Lower leg skin (tissue), 3 donors: ENCODE results near the gene BRS3.

Experiments used
- CTCF ChIP-seq, 3 donors: fragments of 450-650 bp; IDR thresholded peaks; one replicate each; pipeline ENCODE4 v1.5.1; 2016; ENCODE audit warnings: antibody characterized with exemption in 3 of 3, mild to moderate bottlenecking in 3 of 3, moderate library complexity in 2 of 3
- POLR2A ChIP-seq, 2 donors: fragments of 450-650 bp; IDR thresholded peaks; one replicate each; pipeline ENCODE4 v1.6.1; 2016 to 2017; ENCODE audit warnings: antibody characterized with exemption in 2 of 2, mild to moderate bottlenecking in 1 of 2, moderate library complexity in 1 of 2

- TF ChIP-seq CTCF (IDR thresholded peaks at IDR 0.05) = no peak
- no peak for TF ChIP-seq POLR2A (IDR thresholded peaks at IDR 0.05)
Observed at GRCh38 chrX:136487647-136488046, at the start of gene BRS3.
